ENCODE measurements around the gene ADRM1.

DNA sequence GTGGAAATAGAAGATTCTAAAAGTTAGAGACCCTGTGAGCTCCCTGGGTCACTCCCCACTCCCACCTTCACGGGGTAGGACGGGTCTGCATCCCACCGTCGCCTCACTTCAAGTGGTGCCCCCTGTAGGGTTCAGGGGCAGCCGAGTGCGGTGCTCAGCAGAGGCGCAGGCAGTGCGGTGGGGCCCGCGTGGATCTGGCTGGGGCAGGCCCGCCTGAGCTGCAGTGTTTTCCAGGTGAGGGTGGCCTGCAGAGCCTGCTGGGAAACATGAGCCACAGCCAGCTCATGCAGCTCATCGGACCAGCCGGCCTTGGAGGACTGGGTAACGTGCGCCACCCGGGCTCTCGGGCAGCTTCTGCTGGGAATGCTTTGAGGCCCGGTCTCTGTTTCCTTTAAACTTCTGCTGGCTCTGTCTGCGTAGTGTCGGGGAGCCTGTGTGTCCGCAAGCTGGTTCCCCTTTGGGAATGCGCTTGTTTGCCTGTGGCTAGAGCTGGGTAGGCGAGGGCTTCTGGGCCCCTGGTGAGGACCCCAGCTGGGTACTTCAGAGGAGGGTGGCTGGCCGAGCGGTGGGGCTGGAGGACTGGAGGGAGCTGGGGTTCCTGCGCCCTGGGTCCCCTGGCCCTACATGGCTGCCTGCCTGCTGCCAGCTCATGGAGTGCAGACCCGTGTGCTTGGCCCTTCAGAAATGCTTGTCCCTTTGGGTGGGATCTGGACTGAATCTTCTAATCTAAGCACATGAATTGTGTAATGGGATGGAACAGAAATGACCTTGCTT is 3.8 kb downstream of the ADRM1 start:
- TF ChIP-seq HDAC6 (IDR thresholded peaks at IDR 0.05; ENCODE audit: unreplicated experiment) (no peak), SMC3 (IDR thresholded peaks at IDR 0.05; ENCODE audit: borderline replicate concordance, low read length) (no peak), EZH2 (IDR thresholded peaks at IDR 0.05; ENCODE audit: borderline replicate concordance, control insufficient read depth, low read depth, low read length) (no peak), SKIL (IDR thresholded peaks at IDR 0.05; ENCODE audit: low read depth, poor library complexity, severe bottlenecking) (no peak), POLR2AphosphoS5 (IDR thresholded peaks at IDR 0.05; ENCODE audit: low read length) (no peak; the same call in 1 of the 2 replicates), FOXM1 (IDR thresholded peaks at IDR 0.05; ENCODE audit: low read depth, low read length) (no peak), POLR2A (IDR thresholded peaks at IDR 0.05; ENCODE audit: low read depth, low read length) (no peak; the same call in 1 of the 2 replicates)
- TF ChIP-seq, protein P1, sequence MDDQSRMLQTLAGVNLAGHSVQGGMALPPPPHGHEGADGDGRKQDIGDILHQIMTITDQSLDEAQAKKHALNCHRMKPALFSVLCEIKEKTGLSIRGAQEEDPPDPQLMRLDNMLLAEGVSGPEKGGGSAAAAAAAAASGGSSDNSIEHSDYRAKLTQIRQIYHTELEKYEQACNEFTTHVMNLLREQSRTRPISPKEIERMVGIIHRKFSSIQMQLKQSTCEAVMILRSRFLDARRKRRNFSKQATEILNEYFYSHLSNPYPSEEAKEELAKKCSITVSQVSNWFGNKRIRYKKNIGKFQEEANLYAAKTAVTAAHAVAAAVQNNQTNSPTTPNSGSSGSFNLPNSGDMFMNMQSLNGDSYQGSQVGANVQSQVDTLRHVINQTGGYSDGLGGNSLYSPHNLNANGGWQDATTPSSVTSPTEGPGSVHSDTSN (IDR thresholded peaks at IDR 0.05; ENCODE audit: insufficient replicate concordance, low read depth, low read length): no peak
